Liver (tissue), 9 donors: ENCODE results near the gene CENPF. TPM values are rescaled to one million over a fixed set of nuclear protein-coding genes. Genes with fewer than 3 reads are reported as not detected.

ENCODE experiments used
- DNase-seq: peaks from one replicate; pipeline ENCODE4 v3.0.0-alpha.2; 2017; ENCODE audit warnings: low spot score
- H3K27ac ChIP-seq, 2 donors: one replicate each; pipeline ENCODE4 v1.7.0; 2013; ENCODE audit warnings: inconsistent platforms in 2 of 2, low read length in 2 of 2, control low read depth in 1 of 2, low read depth in 1 of 2, mild to moderate bottlenecking in 1 of 2
- H3K27me3 ChIP-seq, 4 donors: one replicate each; pipeline versions ENCODE4 v1.6.1 to v1.7.0; 2013; ENCODE audit warnings: low read length in 3 of 4, inconsistent platforms in 1 of 4, mild to moderate bottlenecking in 1 of 4, moderate library complexity in 1 of 4; ENCODE audit not compliant: control insufficient read depth in 4 of 4, insufficient read depth in 4 of 4
- H3K36me3 ChIP-seq, 4 donors: one replicate each; pipeline versions ENCODE4 v1.6.1 to v1.7.0; 2013; ENCODE audit warnings: low read length in 3 of 4, mild to moderate bottlenecking in 3 of 4, low read depth in 1 of 4, moderate library complexity in 1 of 4; ENCODE audit not compliant: control insufficient read depth in 4 of 4, insufficient read depth in 3 of 4
- H3K4me1 ChIP-seq, 4 donors: one replicate each; pipeline versions ENCODE4 v1.6.1 to v1.7.0; 2013; ENCODE audit warnings: low read length in 3 of 4, mild to moderate bottlenecking in 3 of 4, moderate library complexity in 1 of 4; ENCODE audit not compliant: control insufficient read depth in 4 of 4, insufficient read depth in 4 of 4
- H3K4me3 ChIP-seq, 3 donors: one replicate each; pipeline versions ENCODE4 v1.6.1 to v1.7.0; 2013; ENCODE audit warnings: low read length in 3 of 3, control low read depth in 1 of 3, low read depth in 1 of 3, mild to moderate bottlenecking in 1 of 3
- H3K9ac ChIP-seq, 2 donors: one replicate each; pipeline ENCODE4 v1.7.0; 2013; ENCODE audit warnings: low read length in 2 of 2, mild to moderate bottlenecking in 2 of 2, moderate library complexity in 2 of 2, control low read depth in 1 of 2, low read depth in 1 of 2
- H3K9me3 ChIP-seq, 4 donors: one replicate each; pipeline versions ENCODE4 v1.6.1 to v1.7.0; 2013; ENCODE audit warnings: low read length in 3 of 4; ENCODE audit not compliant: control insufficient read depth in 4 of 4
- CTCF ChIP-seq: fragments of 150-350 bp; IDR thresholded peaks from 2 replicates; pipeline ENCODE4 v1.5.1; 2017; ENCODE audit warnings: improper control_type of control experiment, low read depth, low read length; ENCODE audit not compliant: missing input control
- EGR1 ChIP-seq, 2 donors: IDR thresholded peaks; 2 replicates each; pipeline ENCODE4 v1.6.1; 2016 to 2018; ENCODE audit warnings: antibody characterized with exemption in 2 of 2, low read depth in 2 of 2
- FOXA1 ChIP-seq: IDR thresholded peaks from 2 replicates; pipeline ENCODE4 v1.6.1; 2016; ENCODE audit warnings: antibody characterized with exemption
- FOXA2 ChIP-seq: IDR thresholded peaks from 2 replicates; pipeline ENCODE4 v1.6.1; 2016; ENCODE audit warnings: antibody characterized with exemption
- GABPA ChIP-seq, 2 donors: IDR thresholded peaks in 1 of 2; conservative IDR thresholded peaks in 1 of 2; 2 replicates each; pipeline ENCODE4 v1.6.1; 2016; ENCODE audit warnings: antibody characterized with exemption in 2 of 2, mild to moderate bottlenecking in 1 of 2, moderate library complexity in 1 of 2
- HNF4A ChIP-seq, 2 donors: conservative IDR thresholded peaks; 2 replicates each; pipeline ENCODE4 v1.6.1; 2016; ENCODE audit warnings: antibody characterized with exemption in 2 of 2, mild to moderate bottlenecking in 2 of 2
- HNF4G ChIP-seq: IDR thresholded peaks from 2 replicates; pipeline ENCODE4 v1.6.1; 2016; ENCODE audit warnings: antibody characterized with exemption
- JUND ChIP-seq, 2 donors: IDR thresholded peaks; 2 replicates each; pipeline ENCODE4 v1.6.1; 2016; ENCODE audit warnings: antibody characterized with exemption in 2 of 2
- MAX ChIP-seq: IDR thresholded peaks from 2 replicates; pipeline ENCODE4 v1.6.1; 2016; ENCODE audit warnings: antibody characterized with exemption
- NR2F2 ChIP-seq: IDR thresholded peaks from 2 replicates; pipeline ENCODE4 v1.6.1; 2016; ENCODE audit warnings: antibody characterized with exemption
- RAD21 ChIP-seq, 2 donors: IDR thresholded peaks; 2 replicates each; pipeline ENCODE4 v1.6.1; 2016; ENCODE audit warnings: antibody characterized with exemption in 2 of 2, mild to moderate bottlenecking in 2 of 2
- REST ChIP-seq: IDR thresholded peaks from 2 replicates; pipeline ENCODE4 v1.6.1; 2016; ENCODE audit warnings: antibody characterized with exemption, mild to moderate bottlenecking
- RXRA ChIP-seq, 2 donors: IDR thresholded peaks; 2 replicates each; pipeline ENCODE4 v1.6.1; 2017 to 2018; ENCODE audit warnings: antibody characterized with exemption in 2 of 2, mild to moderate bottlenecking in 1 of 2
- SP1 ChIP-seq: IDR thresholded peaks from 2 replicates; pipeline ENCODE4 v1.6.1; 2018; ENCODE audit warnings: antibody characterized with exemption, mild to moderate bottlenecking
- TAF1 ChIP-seq: conservative IDR thresholded peaks from 2 replicates; pipeline ENCODE4 v1.6.1; 2016; ENCODE audit warnings: antibody characterized with exemption, mild to moderate bottlenecking
- YY1 ChIP-seq: IDR thresholded peaks from 2 replicates; pipeline ENCODE4 v1.6.1; 2016; ENCODE audit warnings: antibody characterized with exemption, mild to moderate bottlenecking
- WGBS: extraction: QIAGEN DNeasy Blood & Tissue Kit; methylation state at CpG from one replicate; pipeline ENCODE4 v1.1.7; 2013; 5-methylcytosine and 5-hydroxymethylcytosine counted together
- polyA plus RNA-seq, 2 donors: library from polyadenylated mRNA; stranded (reverse) in 1 of 2; unstranded in 1 of 2; fragments of 200-250 nt in 1 of 2; fragments of >200 nt in 1 of 2; fragmentation: Nextera tagmentation in 1 of 2; extraction: Ambion mirVana in 1 of 2; gene quantifications; one replicate each; pipeline versions ENCODE4 v1.2.1 to v1.2.3, GENCODE V29; 2013 to 2015
- total RNA-seq, 2 donors: library from RNA; depleted of rRNA; stranded (reverse); fragments of >200 nt; gene quantifications; one replicate each; pipeline ENCODE4 v1.2.3, GENCODE V29; 2014
- TF ChIP-seq, protein P1 (sequence below): IDR thresholded peaks from 2 replicates; pipeline ENCODE4 v1.6.1; 2016; ENCODE audit warnings: antibody characterized with exemption
- TF ChIP-seq, protein P2 (sequence below): IDR thresholded peaks from 2 replicates; pipeline ENCODE4 v1.6.1; 2016; ENCODE audit warnings: antibody characterized with exemption
- donor health status: healthy.
- donor health status: healthy.
- donor health status: healthy.
- donor health status: healthy.
- donor health status: healthy.

Gene CENPF
- total and polyA plus RNA-seq, 4 donors = 0.08 to 47.3 (median 1.5) TPM

- Histone ChIP-seq H3K9ac (no peak overlapping the region), H3K4me1 (no peaks in the 10 kb centered on the region), H3K4me3 (no peak overlapping the region), H3K9me3 (no peaks in the 10 kb centered on the region), H3K27me3 (no peaks in the 10 kb centered on the region), H3K36me3 (no peaks in the 10 kb centered on the region), H3K27ac (no peak overlapping the region)
- 95% methylated on average over 4 of the region's 4 CpGs for WGBS
- TF ChIP-seq, protein P1, sequence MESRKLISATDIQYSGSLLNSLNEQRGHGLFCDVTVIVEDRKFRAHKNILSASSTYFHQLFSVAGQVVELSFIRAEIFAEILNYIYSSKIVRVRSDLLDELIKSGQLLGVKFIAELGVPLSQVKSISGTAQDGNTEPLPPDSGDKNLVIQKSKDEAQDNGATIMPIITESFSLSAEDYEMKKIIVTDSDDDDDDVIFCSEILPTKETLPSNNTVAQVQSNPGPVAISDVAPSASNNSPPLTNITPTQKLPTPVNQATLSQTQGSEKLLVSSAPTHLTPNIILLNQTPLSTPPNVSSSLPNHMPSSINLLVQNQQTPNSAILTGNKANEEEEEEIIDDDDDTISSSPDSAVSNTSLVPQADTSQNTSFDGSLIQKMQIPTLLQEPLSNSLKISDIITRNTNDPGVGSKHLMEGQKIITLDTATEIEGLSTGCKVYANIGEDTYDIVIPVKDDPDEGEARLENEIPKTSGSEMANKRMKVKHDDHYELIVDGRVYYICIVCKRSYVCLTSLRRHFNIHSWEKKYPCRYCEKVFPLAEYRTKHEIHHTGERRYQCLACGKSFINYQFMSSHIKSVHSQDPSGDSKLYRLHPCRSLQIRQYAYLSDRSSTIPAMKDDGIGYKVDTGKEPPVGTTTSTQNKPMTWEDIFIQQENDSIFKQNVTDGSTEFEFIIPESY = no peak
- TF ChIP-seq NR2F2 (no peak), TAF1 (no peak), YY1 (no peak), HNF4G (no peak)
- DNase-seq = no peak
These were observed 62.7 kb downstream of the CENPF start for GRCh38 chr1:214665606-214666110.

GRCh38 chr1:214666674-214667073 is 63.7 kb downstream of the CENPF start:
- DNase-seq = no peak
- no peaks in the 10 kb centered on the region for H3K27me3 ChIP-seq
- no peak overlapping the region for H3K4me3 ChIP-seq
- WGBS = 93% methylated on average over 2 of the region's 2 CpGs
- no peaks in the 10 kb centered on the region for H3K36me3 ChIP-seq
- no peaks in the 10 kb centered on the region for H3K9me3 ChIP-seq
- no peak for TF ChIP-seq YY1
- TF ChIP-seq CTCF = no peak
- TF ChIP-seq RAD21 (IDR thresholded peaks at IDR 0.05) = no peak
- TF ChIP-seq EGR1 (IDR thresholded peaks at IDR 0.05; ENCODE audit: low read depth in 2 of 2) = no peak
- no peak for TF ChIP-seq REST
- no peak for TF ChIP-seq MAX
- TF ChIP-seq HNF4G = no peak
- TF ChIP-seq NR2F2 = no peak
- TF ChIP-seq FOXA2 = no peak
- no peak for TF ChIP-seq RXRA (IDR thresholded peaks at IDR 0.05)
- no peak for TF ChIP-seq TAF1
- TF ChIP-seq, protein P1 = no peak
- no peak for TF ChIP-seq SP1
- no peak for TF ChIP-seq JUND (IDR thresholded peaks at IDR 0.05)
- no peak for TF ChIP-seq GABPA (IDR thresholded peaks at IDR 0.05 in 1 of 2, conservative IDR thresholded peaks at IDR 0.05 in 1 of 2)
- no peak for TF ChIP-seq HNF4A (conservative IDR thresholded peaks at IDR 0.05)
- no peak for TF ChIP-seq FOXA1
- TF ChIP-seq, protein P2, sequence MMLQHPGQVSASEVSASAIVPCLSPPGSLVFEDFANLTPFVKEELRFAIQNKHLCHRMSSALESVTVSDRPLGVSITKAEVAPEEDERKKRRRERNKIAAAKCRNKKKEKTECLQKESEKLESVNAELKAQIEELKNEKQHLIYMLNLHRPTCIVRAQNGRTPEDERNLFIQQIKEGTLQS = no peak
- no peak overlapping the region for H3K27ac ChIP-seq
- H3K4me1 ChIP-seq = no peaks in the 10 kb centered on the region
- no peak overlapping the region for H3K9ac ChIP-seq
